EH (cell line): ENCODE data around the gene RALB.

Source experiments
- DNase-seq: peaks from one replicate; pipeline ENCODE4 v3.0.0-alpha.2; 2015; ENCODE audit warnings: low read depth

RALB gene

DNA sequence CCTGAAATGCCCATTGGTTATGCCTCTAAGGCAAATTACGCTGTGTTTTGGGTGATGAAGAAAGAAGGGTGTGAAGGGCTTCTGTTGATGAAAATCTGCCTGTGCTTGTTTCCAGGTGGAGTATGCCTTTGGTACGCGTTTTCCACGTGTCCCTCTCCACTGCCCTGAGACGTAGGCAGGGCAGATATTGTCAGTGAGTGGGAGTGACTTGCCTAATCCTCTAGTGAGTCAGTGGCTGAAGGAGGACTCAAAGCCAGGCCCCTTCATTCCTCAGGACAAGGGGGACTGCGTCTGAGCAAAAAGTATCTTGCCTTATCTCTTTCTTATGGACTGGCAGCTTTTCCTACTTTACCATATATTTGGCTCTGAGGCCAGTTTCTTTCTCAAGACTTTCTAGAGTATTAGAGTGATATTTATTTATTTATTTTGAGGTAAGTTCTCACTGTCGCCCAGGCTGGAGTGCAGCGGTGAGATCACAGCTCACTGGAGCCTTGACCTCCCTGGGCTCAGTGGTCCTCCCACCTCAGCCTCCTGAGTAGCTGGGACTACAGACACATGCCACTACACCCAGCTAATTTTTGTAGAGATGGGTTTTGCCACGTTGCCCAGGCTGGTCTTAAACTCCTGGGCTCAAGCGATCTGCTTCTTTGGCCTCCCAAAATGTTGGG lies 10.2 kb downstream of the RALB start:
- DNase-seq = peak; percentile 37

DNA sequence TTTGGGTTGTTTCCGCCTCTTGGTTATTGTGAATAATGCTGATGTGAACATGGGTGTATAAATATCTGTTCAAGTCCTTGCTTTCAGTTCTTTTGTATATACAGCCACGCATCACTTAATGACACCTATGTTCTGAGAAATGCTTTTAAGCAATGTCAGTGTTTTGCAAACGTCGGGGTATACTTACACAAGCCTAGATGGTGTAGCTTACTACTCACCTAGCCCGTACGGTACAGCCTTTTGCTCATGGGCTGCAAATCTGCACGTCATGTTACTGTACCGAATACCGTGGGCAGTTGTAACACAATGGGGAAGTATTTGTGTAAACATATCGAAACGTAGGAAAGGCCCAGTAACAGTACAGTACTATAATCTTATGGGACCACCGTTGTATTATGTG lies 12.4 kb downstream of the RALB start:
- DNase-seq = no peak

DNA sequence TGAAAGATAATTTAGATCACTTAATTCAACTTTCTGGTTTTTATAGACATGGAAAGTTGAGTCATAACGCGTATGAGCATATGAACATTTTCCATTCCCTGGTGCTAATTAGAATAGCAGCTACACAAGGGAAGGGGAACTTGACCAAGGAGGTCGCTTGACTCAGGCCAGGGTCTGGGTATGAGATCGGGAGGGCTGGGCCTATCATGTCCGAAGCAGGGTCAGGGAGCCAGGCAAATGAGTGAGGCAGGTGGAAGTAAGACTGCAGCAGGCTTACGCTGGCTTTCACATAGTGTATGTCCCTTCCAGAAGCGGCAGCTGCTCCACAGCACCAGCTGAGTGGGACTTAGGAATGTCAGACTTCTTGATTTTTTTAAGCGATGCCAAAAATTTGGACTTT lies 14.7 kb downstream of the RALB start:
- no peak for DNase-seq

DNA sequence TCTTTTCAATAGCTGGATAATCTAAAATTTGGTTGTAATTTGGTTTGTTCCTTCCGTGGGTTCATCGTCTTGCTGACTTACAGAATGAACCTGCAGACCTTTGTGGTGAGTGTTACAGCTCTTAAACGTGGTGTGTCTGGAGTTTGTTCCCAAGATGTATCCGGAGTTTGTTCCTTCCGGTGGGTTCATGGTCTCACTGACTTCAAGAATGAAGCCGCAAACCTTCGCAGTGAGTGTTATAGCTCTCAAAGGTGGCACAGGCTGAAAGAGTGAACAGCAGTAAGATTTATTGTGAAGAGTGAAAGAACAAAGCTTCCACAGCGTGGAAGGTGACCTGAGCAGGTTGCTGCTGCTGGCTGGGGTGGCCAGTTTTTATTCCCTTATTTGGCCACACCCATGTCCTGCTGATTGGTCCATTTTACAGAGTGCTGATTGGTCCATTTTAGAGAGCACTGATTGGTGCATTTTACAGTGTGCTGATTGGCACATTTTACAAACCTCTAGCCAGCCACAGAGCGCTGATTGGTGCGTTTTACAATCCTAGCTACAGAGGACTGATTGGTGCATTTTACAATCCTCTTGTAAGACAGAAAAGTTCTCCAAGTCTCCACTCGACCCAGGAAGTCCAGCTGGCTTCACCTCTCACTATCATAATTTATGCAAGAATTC lies 16.6 kb downstream of the RALB start:
- DNase-seq = no peak

DNA sequence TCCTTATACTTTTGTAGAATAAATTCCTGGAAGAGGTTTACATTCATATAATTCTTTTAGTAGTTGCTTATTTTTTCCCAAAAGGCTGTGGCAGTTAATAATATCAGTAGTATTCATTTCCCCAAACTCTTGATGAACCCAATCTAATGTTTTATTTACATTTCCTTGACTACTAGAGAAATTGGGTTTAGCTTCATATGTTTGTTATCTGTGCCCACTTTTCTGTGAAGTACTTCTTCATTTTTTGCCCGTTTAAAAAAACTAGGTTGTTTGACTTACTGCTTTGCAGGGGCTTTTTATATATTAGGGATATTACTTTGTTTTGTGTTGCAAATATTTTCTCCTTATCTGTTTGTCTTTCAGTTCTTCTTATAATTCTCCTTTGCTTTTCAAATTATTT lies 17.2 kb downstream of the RALB start:
- no peak for DNase-seq

DNA sequence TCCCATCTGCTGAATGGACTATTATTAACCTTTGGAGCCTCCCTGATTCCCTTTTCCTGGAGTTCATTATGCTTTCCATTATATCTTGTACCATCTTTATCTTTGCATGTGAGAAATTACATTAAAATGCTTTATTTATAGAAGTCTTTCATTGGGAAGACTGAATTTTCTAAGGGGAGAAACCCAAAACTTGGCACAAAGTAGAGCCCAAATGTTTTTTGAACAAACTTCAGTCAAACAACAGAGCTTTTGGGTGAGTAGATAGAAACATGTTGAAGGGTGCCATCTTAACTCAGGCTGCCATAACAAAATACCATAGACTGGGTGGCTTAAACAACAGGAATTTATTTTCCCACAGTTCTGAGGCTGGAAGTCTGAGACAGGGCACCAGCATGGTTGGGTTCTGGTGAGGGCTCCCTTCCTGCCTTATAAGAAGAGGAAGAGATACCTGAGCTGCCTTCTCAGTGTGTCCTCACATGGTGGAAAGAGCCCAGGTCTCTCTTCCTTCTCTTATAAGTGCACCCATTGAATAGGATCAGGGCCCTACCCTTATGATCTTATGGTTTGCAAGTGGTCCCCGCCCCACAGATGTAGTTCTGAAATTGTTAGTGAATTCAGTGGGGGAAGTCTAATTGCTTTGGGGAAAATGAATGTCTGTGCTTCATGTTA lies 19.2 kb downstream of the RALB start:
- no peak for DNase-seq

DNA sequence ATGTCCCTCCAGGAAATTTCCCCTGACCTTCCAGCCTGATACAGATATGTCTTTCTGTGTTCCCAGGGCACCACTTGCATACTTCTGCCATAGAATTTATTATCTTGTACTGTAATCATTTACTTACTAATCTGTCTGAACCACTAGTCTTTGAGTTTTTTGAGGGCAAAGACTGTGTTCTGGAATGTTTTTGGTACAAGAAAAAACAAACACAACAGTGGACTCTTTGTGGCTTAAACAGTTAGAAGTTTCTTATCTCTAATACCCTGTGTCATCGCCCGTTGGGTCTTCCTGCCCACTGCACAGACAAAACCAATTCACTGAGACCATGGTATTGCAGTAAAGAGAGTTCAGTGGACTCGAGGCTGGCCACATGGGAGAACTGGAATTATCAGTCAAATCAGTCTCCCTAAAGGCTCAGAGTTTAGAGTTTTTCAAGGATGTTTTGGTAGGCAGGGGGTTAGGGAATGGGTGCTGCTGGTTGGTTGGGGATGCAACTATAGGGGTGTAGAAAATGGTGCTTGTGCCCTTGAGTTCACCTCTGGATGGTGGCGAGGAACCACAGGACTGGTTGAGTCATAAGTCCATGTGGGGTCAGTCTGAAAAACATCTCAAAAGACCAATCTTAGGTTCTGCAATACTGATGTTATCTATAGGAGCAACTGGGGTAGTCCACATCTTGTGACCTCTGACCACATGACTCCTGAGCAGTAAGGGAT lies 20.3 kb downstream of the RALB start:
- peak; percentile 43 for DNase-seq

DNA sequence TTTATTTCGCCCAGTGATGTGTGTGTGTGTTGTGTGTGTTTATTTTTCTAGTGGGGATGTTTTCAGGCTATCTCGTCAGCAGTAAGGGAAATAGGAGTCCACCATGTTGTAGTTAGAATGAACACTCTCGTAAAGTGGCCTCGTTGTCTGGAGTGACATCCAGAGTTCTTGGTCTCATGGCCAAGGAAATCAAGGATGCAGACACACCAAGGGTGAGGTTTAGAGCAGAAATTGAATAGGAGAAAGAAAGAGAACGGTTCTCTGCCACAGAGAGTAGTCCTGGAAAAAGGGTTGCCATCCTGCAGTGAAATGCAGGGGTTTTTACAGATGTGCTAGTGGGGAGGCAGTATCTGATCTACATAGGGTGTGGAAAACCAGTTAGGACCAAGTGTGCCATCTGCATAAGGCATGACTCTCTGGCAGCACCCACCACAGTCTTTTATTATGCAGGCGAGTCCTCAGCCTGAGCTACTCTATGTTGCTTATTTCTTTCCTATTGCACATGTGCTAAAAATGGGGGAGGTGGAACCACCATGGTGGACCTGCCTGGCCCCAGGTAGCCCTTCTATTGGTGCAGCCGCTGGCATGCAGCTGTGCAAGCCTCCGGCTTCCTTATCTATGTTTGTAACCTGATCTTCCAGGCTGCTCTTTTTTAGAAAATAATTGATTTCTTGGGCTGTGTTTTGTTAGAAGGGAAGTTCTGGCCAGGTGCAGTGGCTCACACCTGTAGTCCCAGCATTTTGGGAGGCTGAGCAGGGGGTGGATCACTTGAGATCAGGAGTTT lies 23.2 kb downstream of the RALB start:
- DNase-seq = no peak

DNA sequence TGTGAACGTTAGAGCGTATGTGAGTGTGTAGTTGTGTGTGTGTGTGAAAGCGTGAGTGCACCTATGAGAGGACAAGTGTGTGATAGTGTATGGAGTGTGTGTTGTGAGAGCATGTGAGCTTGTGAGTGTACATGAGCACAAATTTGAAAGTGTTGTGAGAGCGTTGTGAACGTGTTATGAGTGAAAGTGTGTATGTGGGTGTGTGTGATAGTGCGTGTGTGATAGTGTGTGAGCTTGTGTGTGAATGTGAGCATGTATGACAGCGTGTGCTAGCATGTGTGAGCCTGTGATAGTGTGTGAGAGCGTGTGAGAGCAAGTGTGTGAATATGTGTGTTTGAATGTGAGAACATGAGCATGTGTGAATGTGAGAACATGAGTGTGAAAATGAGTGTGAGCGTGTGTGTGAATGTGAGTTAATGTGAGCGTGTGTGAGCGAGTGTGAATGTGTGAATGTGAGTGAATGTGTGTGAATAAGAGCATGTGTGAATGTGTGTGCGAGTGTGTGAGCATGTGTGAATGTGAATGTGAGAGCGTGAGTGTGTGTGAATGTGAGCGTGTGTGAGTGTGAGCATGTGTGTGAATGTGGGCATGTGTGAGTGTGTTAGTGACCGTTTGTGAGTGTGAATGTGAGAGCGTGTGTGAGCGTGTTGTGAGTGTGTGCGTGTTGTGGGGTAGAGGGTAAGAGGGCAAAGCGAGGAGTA lies 25.0 kb downstream of the RALB start:
- DNase-seq = no peak

DNA sequence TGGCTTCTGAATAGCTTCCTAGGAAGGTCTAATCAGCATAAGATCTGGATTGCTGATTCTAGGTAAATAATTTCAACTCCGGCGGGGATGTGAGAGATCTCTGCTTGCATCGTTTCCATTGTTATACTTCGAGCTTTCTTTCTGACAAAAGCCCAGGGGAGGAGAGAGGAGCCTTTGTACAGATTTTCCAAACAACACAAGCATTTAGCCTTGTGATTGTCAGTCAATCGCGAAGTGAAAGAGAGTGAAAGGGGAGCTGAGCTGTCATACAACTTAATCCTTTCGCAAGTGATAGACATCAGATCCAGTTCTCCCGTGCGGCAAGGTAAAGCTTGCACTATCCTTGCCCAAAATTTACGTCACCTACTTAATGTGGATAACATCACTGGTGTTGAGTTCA lies 26.2 kb downstream of the RALB start:
- no peak for DNase-seq

DNA sequence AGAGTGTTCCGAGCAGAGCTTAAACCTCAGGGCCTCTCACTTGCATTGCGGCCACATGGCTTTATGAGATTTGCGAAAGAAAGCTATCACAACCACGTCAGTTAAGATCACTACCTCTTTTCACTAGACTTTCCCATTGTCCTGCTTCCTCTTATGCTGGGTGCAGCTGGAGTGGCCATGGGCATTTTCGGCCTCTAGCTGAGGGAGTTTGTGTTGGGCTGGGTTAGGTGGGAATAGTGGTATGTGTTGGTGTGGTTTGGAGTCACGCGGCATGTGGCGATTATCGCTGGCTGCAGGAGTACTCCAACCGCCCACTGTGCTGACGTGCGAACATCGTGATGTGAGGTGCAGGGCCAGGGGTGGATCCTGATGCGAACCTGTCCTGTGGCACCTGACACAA lies 27.1 kb downstream of the RALB start:
- DNase-seq = no peak

DNA sequence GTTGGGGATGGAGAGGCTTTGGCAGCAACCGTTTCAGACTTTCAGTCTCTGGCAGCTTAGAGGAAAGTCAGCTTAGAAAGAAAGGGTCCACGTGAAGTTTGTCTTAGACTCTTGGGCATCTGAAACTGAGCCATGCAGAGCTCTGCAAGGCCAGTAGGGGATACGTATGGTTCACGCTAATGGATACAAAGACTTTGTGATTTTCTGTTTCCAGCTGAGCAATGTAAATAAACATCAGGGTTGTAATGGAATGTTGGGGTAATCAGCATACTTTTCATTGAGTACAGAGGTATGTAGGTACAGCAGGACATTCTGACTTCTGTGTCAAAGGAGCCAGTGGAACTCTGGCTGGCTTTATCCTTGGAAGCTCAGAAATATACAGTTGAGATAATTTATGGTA lies 31.0 kb downstream of the RALB start:
- peak; percentile 34 for DNase-seq

DNA sequence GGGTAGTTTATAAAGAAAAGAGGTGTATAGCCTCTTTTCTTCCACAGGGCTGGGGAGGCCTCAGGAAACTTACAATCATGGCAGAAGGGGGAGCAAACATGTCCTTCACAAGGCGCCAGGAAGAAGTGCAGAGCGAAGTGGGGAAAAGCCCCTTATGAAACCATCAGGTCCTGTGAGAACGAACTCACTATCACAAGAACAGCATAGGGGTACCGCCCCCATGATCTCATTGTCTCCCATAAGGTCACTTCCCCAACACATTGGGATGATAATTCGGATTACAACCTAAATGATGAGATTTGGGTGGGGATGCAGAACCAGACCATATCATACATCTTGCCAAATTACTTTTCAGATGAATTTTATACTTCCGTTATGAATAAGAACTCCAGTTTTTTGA lies 32.4 kb downstream of the RALB start:
- no peak for DNase-seq

DNA sequence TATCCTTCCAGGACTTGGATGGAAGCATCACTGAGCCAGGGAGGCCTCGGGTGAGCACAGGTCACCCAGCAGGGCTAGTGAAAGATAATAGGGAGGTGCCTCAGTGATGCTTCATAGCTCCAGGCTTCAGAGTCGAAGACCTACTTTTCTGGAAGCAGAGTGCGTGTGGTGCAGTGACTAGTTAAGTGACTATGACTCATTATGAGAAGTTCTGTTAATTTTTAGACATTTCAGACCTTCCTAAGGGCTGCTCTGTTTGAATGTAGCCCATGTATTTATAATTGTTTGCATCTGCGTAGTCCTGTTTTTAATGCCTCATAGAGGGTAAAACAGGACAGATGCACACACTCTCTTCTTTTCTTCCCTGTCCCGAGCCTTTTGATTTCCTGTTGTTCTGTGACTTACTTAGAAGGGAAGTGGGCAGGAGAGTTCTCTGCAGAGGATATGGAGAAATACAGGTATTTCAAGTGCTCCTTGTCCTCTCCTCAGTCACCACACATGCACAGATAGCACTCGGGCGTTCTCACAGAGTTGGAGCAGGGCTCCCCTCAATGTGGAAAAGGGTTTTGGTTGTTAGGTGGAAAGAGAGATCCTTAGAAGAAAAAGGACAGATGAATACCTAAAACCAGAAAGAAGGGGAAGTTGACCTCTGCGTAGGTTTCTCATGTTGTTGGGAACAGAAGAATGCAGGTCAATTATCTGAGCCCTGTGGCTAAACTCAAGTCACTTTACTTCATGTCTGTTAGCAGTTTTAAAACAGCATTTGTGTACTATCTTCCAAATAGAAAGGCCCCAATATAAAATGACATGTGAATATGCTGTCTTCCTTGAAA lies 34.7 kb downstream of the RALB start:
- peak; percentile 95 for DNase-seq

DNA sequence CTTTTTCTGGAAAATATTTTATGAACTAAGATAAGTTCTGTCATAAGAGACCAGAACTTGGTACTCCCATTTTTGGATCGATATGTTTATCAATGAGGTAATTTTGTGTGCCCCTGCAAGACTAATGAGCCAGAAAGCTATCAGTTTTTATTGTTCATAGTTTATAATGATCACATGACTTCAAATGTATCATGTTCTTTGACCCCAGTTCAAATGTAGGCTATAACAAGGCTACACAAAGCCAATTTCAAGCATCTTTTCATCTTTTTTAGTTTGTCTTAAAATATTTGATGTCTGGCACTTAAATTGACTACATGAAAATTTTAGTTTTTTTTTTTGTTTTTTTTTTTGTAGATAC lies 35.3 kb downstream of the RALB start:
- no peak for DNase-seq

DNA sequence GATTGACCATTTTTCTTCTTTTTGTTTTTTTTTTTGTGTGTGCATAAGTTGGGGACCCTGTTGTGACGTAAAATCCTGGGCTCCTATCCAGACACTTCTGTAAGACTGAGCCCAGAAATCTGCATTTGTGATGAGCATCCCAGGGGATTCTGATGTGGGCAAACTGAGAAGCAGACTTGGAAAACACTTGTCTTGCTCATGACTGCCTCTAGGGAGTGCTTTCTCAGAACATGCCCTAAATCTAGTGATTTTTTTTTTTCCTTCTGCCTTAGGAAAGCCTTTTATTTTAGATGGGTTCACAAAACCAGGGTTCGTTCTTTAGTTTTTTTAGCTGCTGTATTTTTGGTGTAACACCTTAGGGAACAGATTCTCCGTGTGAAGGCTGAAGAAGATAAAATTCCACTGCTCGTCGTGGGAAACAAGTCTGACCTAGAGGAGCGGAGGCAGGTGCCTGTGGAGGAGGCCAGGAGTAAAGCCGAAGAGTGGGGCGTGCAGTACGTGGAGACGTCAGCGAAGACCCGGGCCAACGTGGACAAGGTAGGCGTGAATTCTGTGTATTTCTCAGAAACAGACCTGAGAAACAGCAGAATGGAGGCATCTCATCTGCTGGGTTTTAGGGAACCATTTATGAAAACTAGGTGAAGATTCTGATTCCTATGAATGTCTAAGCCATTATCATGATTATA lies 36.7 kb downstream of the RALB start:
- no peak for DNase-seq

DNA sequence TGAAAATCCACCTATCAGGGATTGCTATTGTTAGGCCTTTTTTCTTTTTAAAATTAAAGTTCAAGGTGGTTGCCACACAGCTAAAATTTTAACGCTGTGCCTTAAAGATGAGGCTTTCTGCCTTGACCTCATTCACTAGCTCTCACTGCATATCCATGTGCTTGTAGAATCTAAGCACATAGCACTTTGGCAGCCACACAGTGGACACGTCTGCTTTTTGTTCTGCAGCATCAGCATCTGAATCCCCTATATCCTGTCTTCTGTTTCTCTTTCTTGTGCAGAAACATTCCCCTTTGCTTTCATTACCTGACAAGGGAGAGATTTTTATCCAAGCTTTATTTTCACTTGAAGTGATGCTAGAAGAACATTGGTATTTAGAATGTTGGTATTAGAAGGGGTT lies 38.1 kb downstream of the RALB start:
- DNase-seq = no peak

DNA sequence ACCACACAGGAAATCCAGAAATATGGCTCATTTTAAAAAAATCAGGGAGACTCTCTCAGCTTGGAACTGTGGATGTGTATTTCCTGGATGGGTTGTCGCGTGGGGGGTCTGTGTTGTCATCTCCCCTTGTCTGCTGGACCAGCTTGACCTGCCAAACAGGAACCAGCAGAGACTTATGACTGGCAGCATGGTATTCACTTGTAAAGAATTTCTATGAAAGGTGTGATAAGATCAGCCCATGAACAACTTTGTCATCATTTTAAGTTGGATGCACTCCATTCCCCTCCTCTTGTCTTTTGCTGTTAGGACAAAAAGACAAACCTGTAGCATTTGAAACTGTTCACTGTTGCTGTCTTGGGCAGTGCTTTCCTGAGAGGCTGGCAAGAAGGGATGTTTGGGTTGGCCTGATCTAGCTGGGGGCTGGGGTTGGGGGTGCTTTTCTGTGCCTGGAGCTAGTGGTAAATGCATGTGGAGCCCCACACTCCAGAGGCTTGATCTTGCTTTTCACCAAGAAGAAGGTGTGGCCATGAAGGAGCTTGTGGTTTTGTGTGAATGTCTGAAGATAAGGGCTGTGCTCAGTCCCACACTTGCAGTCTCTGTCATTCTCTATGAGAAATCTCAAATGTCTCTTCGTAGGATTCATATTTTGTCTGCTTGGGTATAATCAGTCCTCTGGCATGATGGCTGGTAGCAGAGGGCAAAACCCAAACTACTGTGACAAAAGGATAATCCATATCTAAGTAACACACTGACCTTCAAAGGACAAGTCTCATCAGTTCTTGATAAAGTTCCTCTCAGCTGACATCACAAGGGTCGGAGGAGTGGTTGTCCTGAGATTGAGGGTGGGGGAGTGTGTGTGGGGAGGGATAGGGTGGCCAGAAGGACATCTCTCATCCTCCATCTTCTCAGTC lies 39.0 kb downstream of the RALB start:
- DNase-seq = peak; percentile 74
